ENCODE measurements around the gene PALM3. TPM values are rescaled to one million over a fixed set of nuclear protein-coding genes. Genes with fewer than 3 reads are reported as not detected.

Gene PALM3
- total RNA-seq, 1 donor from 2014 or later = not detected

- Histone ChIP-seq H3K4me1 (peaks cover 15% of the 10 kb centered on the region), H3K4me2 (peak overlapping the region; percentile 93), H2AFZ (replicated peaks) (peak overlapping the region; percentile 54), H3K27me3 (peaks cover 36% of the 10 kb centered on the region), H3K36me3 (no peaks in the 10 kb centered on the region), H3F3A (ENCODE audit: low read depth) (peaks cover 46% of the 10 kb centered on the region), H4K20me1 (ENCODE audit: low read depth) (peaks cover 20% of the 10 kb centered on the region), H3K4me3 (peak overlapping the region; percentile 70), H3K27ac (no peak overlapping the region), H3K9me3 (ENCODE audit: low read depth) (peaks cover 7% of the 10 kb centered on the region), H3K9ac (no peak overlapping the region), H3K79me2 (ENCODE audit: low read depth) (no peaks in the 10 kb centered on the region)
- Mint-ChIP-seq H3K27ac (peak overlapping the region; percentile 87), H3K4me3 (peak overlapping the region; percentile 98), H3K36me3 (peaks cover 27% of the 10 kb centered on the region), H3K27me3 (ENCODE audit: insufficient read depth, low read depth) (peaks cover 9% of the 10 kb centered on the region), H3K9me3 (peaks cover 17% of the 10 kb centered on the region), H3K4me1 (peaks cover 16% of the 10 kb centered on the region)
- DNase-seq (ENCODE audit: low spot score) = no peak
- TF ChIP-seq CTCF (IDR thresholded peaks at IDR 0.05) (peak; percentile 22), EZH2phosphoT487 (IDR thresholded peaks at IDR 0.05) (no peak)
These were observed 29.4 kb upstream of the PALM3 start for GRCh38 chr19:14091081-14091812.

GRCh38 chr19:14090509-14091080 is 28.7 kb upstream of the PALM3 start, which contains the start of gene SAMD1:
TSS of gene SAMD1 (minus strand) at chr19:14090751.
- Histone ChIP-seq H3F3A (ENCODE audit: low read depth) (peaks cover 53% of the 10 kb centered on the region), H3K4me3 (peak within 1 kb of the TSS; percentile 70), H3K36me3 (no peaks in the 10 kb centered on the region), H3K27ac (no peak within 1 kb of the TSS), H3K27me3 (peaks cover 42% of the 10 kb centered on the region), H3K79me2 (ENCODE audit: low read depth) (no peaks in the 10 kb centered on the region), H4K20me1 (ENCODE audit: low read depth) (peaks cover 20% of the 10 kb centered on the region), H3K9ac (no peak within 1 kb of the TSS), H3K9me3 (ENCODE audit: low read depth) (peaks cover 7% of the 10 kb centered on the region), H3K4me1 (peaks cover 15% of the 10 kb centered on the region), H2AFZ (replicated peaks) (peak within 1 kb of the TSS; percentile 54), H3K4me2 (peak within 1 kb of the TSS; percentile 93)
- Mint-ChIP-seq H3K4me1 (peaks cover 16% of the 10 kb centered on the region), H3K9me3 (peaks cover 17% of the 10 kb centered on the region), H3K4me3 (peak within 1 kb of the TSS; percentile 98), H3K27me3 (ENCODE audit: insufficient read depth, low read depth) (peaks cover 9% of the 10 kb centered on the region), H3K36me3 (peaks cover 27% of the 10 kb centered on the region), H3K27ac (peak within 1 kb of the TSS; percentile 87)
- DNase-seq (ENCODE audit: low spot score) = peak; percentile 95
- TF ChIP-seq EZH2phosphoT487 (IDR thresholded peaks at IDR 0.05) (no peak), EZH2 (IDR thresholded peaks at IDR 0.05) (no peak), CTCF (IDR thresholded peaks at IDR 0.05) (no peak)

- Histone ChIP-seq H3K36me3 (no peaks in the 10 kb centered on the region), H4K20me1 (ENCODE audit: low read depth) (peaks cover 20% of the 10 kb centered on the region), H3K27ac (no peak overlapping the region), H3K4me2 (peak overlapping the region; percentile 72), H3K4me3 (peak overlapping the region; percentile 70), H3K4me1 (peaks cover 15% of the 10 kb centered on the region), H3K27me3 (peaks cover 49% of the 10 kb centered on the region), H3K79me2 (ENCODE audit: low read depth) (no peaks in the 10 kb centered on the region), H2AFZ (replicated peaks) (no peak overlapping the region), H3F3A (ENCODE audit: low read depth) (peaks cover 60% of the 10 kb centered on the region), H3K9ac (no peak overlapping the region), H3K9me3 (ENCODE audit: low read depth) (peaks cover 7% of the 10 kb centered on the region)
- no peak overlapping the region for H3K27ac Mint-ChIP-seq
- peak; percentile 90 for DNase-seq (ENCODE audit: low spot score)
- H3K27me3 Mint-ChIP-seq (ENCODE audit: insufficient read depth, low read depth) = peaks cover 9% of the 10 kb centered on the region
- peaks cover 27% of the 10 kb centered on the region for H3K36me3 Mint-ChIP-seq
- H3K9me3 Mint-ChIP-seq = peaks cover 17% of the 10 kb centered on the region
- peak overlapping the region; percentile 86 for H3K4me3 Mint-ChIP-seq
- TF ChIP-seq EZH2phosphoT487 (IDR thresholded peaks at IDR 0.05) (no peak), CTCF (IDR thresholded peaks at IDR 0.05) (no peak), EZH2 (IDR thresholded peaks at IDR 0.05) (no peak)
- H3K4me1 Mint-ChIP-seq = peaks cover 16% of the 10 kb centered on the region
These were observed 28.0 kb upstream of the PALM3 start for GRCh38 chr19:14089662-14090508.
